SK-N-SH (cell line): ENCODE measurements around the gene LARP6. TPM values are rescaled to one million over a fixed set of nuclear protein-coding genes. Genes with fewer than 3 reads are reported as not detected.

Experiments used
- CTCF ChIA-PET: fragments of 300-600, 350-600 bp; formaldehyde crosslinking; extraction: SDS; loops from one replicate; lab custom pipeline; 2021; lab: Yijun Ruan, JAX
- POLR2A ChIA-PET: fragments of 350-600 bp; sonication (Branson Sonifier 250); formaldehyde crosslinking; extraction: SDS; loops from one replicate; lab custom pipeline; 2020; ENCODE audit warnings: antibody characterized with exemption, inconsistent platforms; lab: Yijun Ruan, JAX
- DNase-seq: peaks from one replicate; pipeline ENCODE4 v3.0.0; 2012
- H2AFZ ChIP-seq: fragments of 200-600 bp; sonication (generic); 2 replicates; pipeline ENCODE4 v1.8.1; 2016; ENCODE audit warnings: antibody characterized with exemption, mild to moderate bottlenecking, low read depth
- H3F3A ChIP-seq: fragments of 200-600 bp; sonication (generic); replicated peaks from 2 replicates; pipeline ENCODE3; 2016; ENCODE audit warnings: antibody characterized with exemption, mild to moderate bottlenecking; ENCODE audit not compliant: insufficient read depth
- H3K27ac ChIP-seq, 2 experiments: fragments of 200-500 bp in 1 of 2; fragments of 200-600 bp in 1 of 2; sonication (Bioruptor generic) in 1 of 2; sonication (generic), shearing (Covaris generic) in 1 of 2; 2 replicates each; pipeline versions ENCODE4 v1.5.1 to v1.6.1; 2014 to 2016; ENCODE audit warnings: low read depth in 2 of 2, inconsistent platforms in 1 of 2, low read length in 1 of 2, mild to moderate bottlenecking in 1 of 2, mixed read lengths in 1 of 2
- H3K27me3 ChIP-seq: fragments of 200-600 bp; sonication (generic), shearing (Covaris generic); 2 replicates; pipeline ENCODE4 v1.6.1; 2016; ENCODE audit warnings: mixed run types; ENCODE audit not compliant: insufficient read depth
- H3K36me3 ChIP-seq, 2 experiments: fragments of 200-500 bp in 1 of 2; fragments of 200-600 bp in 1 of 2; sonication (Bioruptor generic) in 1 of 2; sonication (generic) in 1 of 2; replicated peaks in 1 of 2; 2 replicates each; pipeline versions ENCODE3 to v1.5.1; 2014 to 2016; ENCODE audit warnings: low read length in 1 of 2, mild to moderate bottlenecking in 1 of 2; ENCODE audit not compliant: insufficient read depth in 2 of 2, control insufficient read depth in 1 of 2
- H3K4me1 ChIP-seq, 2 experiments: fragments of 200-500 bp in 1 of 2; fragments of 200-600 bp in 1 of 2; sonication (Bioruptor generic) in 1 of 2; sonication (generic), shearing (Covaris generic) in 1 of 2; 2 replicates each; pipeline versions ENCODE4 v1.5.1 to v1.6.1; 2014 to 2016; ENCODE audit warnings: low read depth in 1 of 2, low read length in 1 of 2, mixed run types in 1 of 2; ENCODE audit not compliant: insufficient read depth in 2 of 2, control insufficient read depth in 1 of 2
- H3K4me2 ChIP-seq: fragments of 200-600 bp; sonication (generic), shearing (Covaris generic); 2 replicates; pipeline ENCODE4 v1.6.1; 2017; ENCODE audit warnings: mixed run types
- H3K4me3 ChIP-seq, 2 experiments: fragments of 200-500 bp in 1 of 2; fragments of 200-600 bp in 1 of 2; sonication (Bioruptor generic) in 1 of 2; sonication (generic), shearing (Covaris generic) in 1 of 2; 2 replicates each; pipeline versions ENCODE4 v1.5.1 to v1.8.1; 2014 to 2016; ENCODE audit warnings: low read depth in 2 of 2, inconsistent platforms in 1 of 2, low read length in 1 of 2, mild to moderate bottlenecking in 1 of 2, mixed read lengths in 1 of 2, moderate library complexity in 1 of 2
- H3K79me2 ChIP-seq: fragments of 200-600 bp; sonication (generic); 2 replicates; pipeline ENCODE4 v1.8.1; 2017; ENCODE audit warnings: mild to moderate bottlenecking; ENCODE audit not compliant: insufficient read depth
- H3K9ac ChIP-seq: fragments of 200-600 bp; sonication (generic); 2 replicates; pipeline ENCODE4 v1.6.1; 2017; ENCODE audit warnings: mixed run types
- H3K9me2 ChIP-seq: fragments of 200-600 bp; sonication (generic); 2 replicates; pipeline ENCODE4 v1.6.1; 2017; ENCODE audit warnings: mixed run types
- H3K9me3 ChIP-seq: fragments of 200-600 bp; sonication (generic); 2 replicates; pipeline ENCODE4 v1.6.1; 2017; ENCODE audit warnings: mixed run types, mild to moderate bottlenecking, moderate library complexity
- H4K20me1 ChIP-seq: fragments of 200-600 bp; sonication (generic); 2 replicates; pipeline ENCODE4 v1.6.1; 2017; ENCODE audit warnings: mild to moderate bottlenecking, mixed run types; ENCODE audit not compliant: insufficient read depth
- EP300 ChIP-seq, 2 experiments: IDR thresholded peaks; 2 replicates each; pipeline versions ENCODE4 v1.4.0 to v1.6.1; 2012; ENCODE audit warnings: borderline replicate concordance in 1 of 2, low read depth in 1 of 2, low read length in 1 of 2
- EZH2phosphoT487 ChIP-seq: fragments of 200-600 bp; sonication (generic); IDR thresholded peaks from 2 replicates; pipeline ENCODE4 v1.6.1; 2017; ENCODE audit warnings: low read depth, mixed run types, mild to moderate bottlenecking, antibody characterized with exemption, moderate library complexity, borderline replicate concordance
- NFIC ChIP-seq: IDR thresholded peaks from 2 replicates; pipeline ENCODE4 v1.4.0; 2012; ENCODE audit warnings: borderline replicate concordance
- RAD21 ChIP-seq: IDR thresholded peaks from 2 replicates; pipeline ENCODE4 v1.6.1; 2012; ENCODE audit warnings: mild to moderate bottlenecking, low read length
- REST ChIP-seq: IDR thresholded peaks from 2 replicates; pipeline ENCODE4 v1.6.1; 2012; ENCODE audit warnings: mild to moderate bottlenecking, low read depth, low read length, moderate library complexity
- RFX5 ChIP-seq: IDR thresholded peaks from 2 replicates; pipeline ENCODE4 v1.6.1; 2012; ENCODE audit warnings: mild to moderate bottlenecking, improper control_type of control experiment, low read length
- RXRA ChIP-seq: IDR thresholded peaks from 2 replicates; pipeline ENCODE4 v1.4.0; 2012; ENCODE audit warnings: low read depth, mild to moderate bottlenecking, borderline replicate concordance
- SMC3 ChIP-seq: IDR thresholded peaks from 2 replicates; pipeline ENCODE4 v1.6.1; 2012; ENCODE audit warnings: low read depth, low read length, improper control_type of control experiment
- TAF1 ChIP-seq: IDR thresholded peaks from 2 replicates; pipeline ENCODE4 v1.6.1; 2012; ENCODE audit warnings: low read depth, mild to moderate bottlenecking, low read length, moderate library complexity, borderline replicate concordance
- TCF12 ChIP-seq: IDR thresholded peaks from 2 replicates; pipeline ENCODE4 v1.4.0; 2012
- WGBS: methylation state at CpG from one replicate; pipeline ENCODE4 v1.1.6; 2017; ENCODE audit warnings: low lambda C conversion rate; 5-methylcytosine and 5-hydroxymethylcytosine counted together
- polyA plus RNA-seq, 3 experiments: library from polyadenylated mRNA; depleted of rRNA; stranded (reverse); fragments of >200 nt; gene quantifications; 2 replicates each; pipeline ENCODE4 v1.2.3, GENCODE V29; 2012

LARP6 gene
- polyA plus RNA-seq, 1 of the 3 experiments (the other 2 are of a cell fraction), result 236 TPM

DNA sequence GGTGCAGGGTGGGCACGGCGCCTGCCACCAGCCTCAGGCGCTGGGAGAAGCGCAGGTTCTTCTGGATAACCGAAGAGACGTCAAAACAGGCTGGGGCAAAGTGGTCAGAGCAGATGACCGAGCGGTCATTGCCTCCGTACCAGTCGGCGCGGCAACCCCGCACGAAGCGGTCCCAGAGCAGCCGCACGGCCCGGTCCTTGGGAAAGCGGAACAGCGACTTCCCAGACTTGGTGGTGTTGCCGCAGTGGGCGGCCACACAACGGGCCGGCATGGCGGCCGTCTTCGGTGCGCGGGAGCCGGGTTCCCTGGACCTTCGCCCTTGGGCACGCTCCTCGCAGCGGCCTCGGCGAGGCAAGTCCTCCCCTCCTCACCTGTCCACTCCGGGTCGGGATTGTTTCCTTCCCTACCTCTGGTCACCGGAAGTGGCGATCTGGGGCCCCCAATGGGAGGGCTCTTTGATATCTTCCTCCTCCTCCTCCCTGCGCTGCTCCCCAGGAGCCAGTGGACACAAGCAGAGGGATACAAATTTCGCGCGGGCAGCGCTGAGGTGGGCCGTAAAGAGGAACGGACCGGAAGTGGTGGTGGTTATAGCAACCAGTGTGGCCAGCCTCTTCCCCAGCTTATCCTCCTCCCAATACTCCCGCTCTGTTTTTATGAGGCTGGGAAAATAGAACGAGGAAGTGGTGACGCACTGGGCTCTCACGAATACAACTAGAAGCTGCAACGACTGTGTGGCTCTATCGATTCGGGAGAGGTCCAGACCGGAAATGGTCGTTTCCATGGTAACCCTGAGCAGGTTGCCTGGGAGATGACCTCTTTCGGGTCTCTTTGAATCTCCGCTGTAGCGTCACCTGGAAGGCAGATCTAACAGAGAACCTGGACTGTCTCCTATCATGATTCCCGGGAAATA is 38.3 kb upstream of the LARP6 start, which contains the start of the genes LRRC49 and THAP10 (continued):
- TF ChIP-seq REST, result 0 out of 2 replicates have a peak, but pooled peaks have one; percentile 12
- TF ChIP-seq TCF12, result peak; percentile 32; the same call in 1 of the 2 replicates
- TF ChIP-seq TAF1, result peak; percentile 45; the same call in 1 of the 2 replicates
- TF ChIP-seq EZH2phosphoT487, result no peak
- peak in 1 of 2 experiments; percentile 10; a peak in 1 of 4 replicates for TF ChIP-seq EP300 (IDR thresholded peaks at IDR 0.05; ENCODE audit: borderline replicate concordance in 1 of 2, low read depth in 1 of 2, low read length in 1 of 2)
- TF ChIP-seq RAD21, result no peak
- 0 out of 2 replicates have a peak, but pooled peaks have one; percentile 0 for TF ChIP-seq RFX5

GRCh38 chr15:70882361-70882760 is 28.4 kb upstream of the LARP6 start:
- no peak for TF ChIP-seq RAD21
- TF ChIP-seq RXRA, result no peak
- no peak for TF ChIP-seq NFIC
- TF ChIP-seq RFX5, result no peak
- TF ChIP-seq SMC3, result no peak
- Histone ChIP-seq H4K20me1 (no peaks in the 10 kb centered on the region), H2AFZ (no peak overlapping the region), H3K36me3 (peaks cover 0 to 11% of the 10 kb centered on the region in 2 experiments), H3K79me2 (peaks cover 6% of the 10 kb centered on the region; the same call in 1 of the 2 replicates), H3K27me3 (no peaks in the 10 kb centered on the region), H3K4me3 (no peak overlapping the region), H3K4me1 (peaks cover 0 to 8% of the 10 kb centered on the region in 2 experiments; a peak in 1 of 4 replicates), H3K27ac (no peak overlapping the region), H3K4me2 (no peak overlapping the region), H3F3A (peaks cover 12% of the 10 kb centered on the region), H3K9me2 (no peaks in the 10 kb centered on the region), H3K9ac (no peak overlapping the region), H3K9me3 (no peaks in the 10 kb centered on the region)
- no peak for DNase-seq
- 80% methylated on average over 2 of the region's 2 CpGs for WGBS
- POLR2A ChIA-PET, result no interaction called here
- CTCF ChIA-PET, result interaction anchor here (1.0 to 3.5 kb wide), 5 partner anchors 8 to 28 kb away, joined by 3 to 18 read pairs (median 4); partner anchors contain the start of genes LARP6 and LRRC49
